B cell (primary cell): ENCODE results near the gene NUP210L. TPM values are rescaled to one million over a fixed set of nuclear protein-coding genes. Genes with fewer than 3 reads are reported as not detected.
A peak's percentile ranks its signal among the peaks of the same experiment; 100 is the strongest.

ENCODE experiments used
- ATAC-seq: fragments of 200-7000 bp; cut with Tn5 transposase; one replicate; pipeline ENCODE4 v1.10.0; 2021; ENCODE audit warnings: low read depth, mild to moderate bottlenecking, moderate number of reproducible peaks, moderate library complexity
- CTCF ChIA-PET: fragments of 350-600 bp; sonication (Branson Sonifier 250); formaldehyde crosslinking; loops from one replicate; lab custom pipeline; 2021; ENCODE audit warnings: antibody characterized with exemption, inconsistent platforms; lab: Charles Lee
- POLR2A ChIA-PET: fragments of 350-600 bp; sonication (Branson Sonifier 250); formaldehyde crosslinking; loops from one replicate; lab custom pipeline; 2021; ENCODE audit warnings: antibody characterized with exemption; lab: Charles Lee
- DNase-seq: peaks from one replicate; pipeline ENCODE4 v3.0.0; 2013
- H2AFZ ChIP-seq: 2 replicates; pipeline ENCODE4 v1.6.1; 2012; ENCODE audit warnings: mild to moderate bottlenecking, low read depth, low read length; ENCODE audit not compliant: insufficient read depth, poor library complexity, severe bottlenecking
- H3K27ac ChIP-seq, 2 donors: 1 replicate in 1 of 2; 2 replicates in 1 of 2; pipeline ENCODE4 v1.5.1; 2012 to 2013; ENCODE audit warnings: low read length in 2 of 2, mild to moderate bottlenecking in 2 of 2, moderate library complexity in 1 of 2
- H3K27me3 ChIP-seq, 4 experiments: fragments of 200-600 bp in 1 of 4; sonication (generic) in 1 of 4; replicated peaks in 1 of 4; 1 replicate in 2 of 4; 2 replicates in 2 of 4; pipeline versions ENCODE4 v1.6.1 to v1.7.0; 2013 to 2016; ENCODE audit warnings: low read length in 3 of 4, mild to moderate bottlenecking in 2 of 4, mixed read lengths in 1 of 4, moderate library complexity in 1 of 4; ENCODE audit not compliant: insufficient read depth in 4 of 4, control insufficient read depth in 3 of 4; ENCODE audit errors: control extremely low read depth in 1 of 4
- H3K36me3 ChIP-seq, 2 experiments: replicated peaks in 1 of 2; 1 replicate in 1 of 2; 2 replicates in 1 of 2; pipeline versions ENCODE4 v1.6.1 to v1.7.1; 2013; ENCODE audit warnings: low read length in 1 of 2; ENCODE audit not compliant: insufficient read depth in 2 of 2, control insufficient read depth in 1 of 2; ENCODE audit errors: control extremely low read depth in 1 of 2, extremely low read depth in 1 of 2
- H3K4me1 ChIP-seq, 2 donors: fragments of 200-600 bp in 1 of 2; sonication (generic) in 1 of 2; 1 replicate in 1 of 2; 2 replicates in 1 of 2; pipeline versions ENCODE4 v1.5.1 to v1.6.1; 2013 to 2017; ENCODE audit warnings: low read length in 2 of 2; ENCODE audit not compliant: control insufficient read depth in 2 of 2, insufficient read depth in 2 of 2
- H3K4me2 ChIP-seq: replicated peaks from 2 replicates; pipeline ENCODE3; 2012; ENCODE audit warnings: mild to moderate bottlenecking, low read depth, low read length; ENCODE audit not compliant: poor library complexity, severe bottlenecking
- H3K4me3 ChIP-seq, 5 experiments: fragments of 200-600 bp in 1 of 5; sonication (generic) in 1 of 5; 1 replicate in 3 of 5; 2 replicates in 2 of 5; pipeline versions ENCODE4 v1.5.1 to v1.7.0; 2011 to 2016; ENCODE audit warnings: low read length in 4 of 5, mild to moderate bottlenecking in 4 of 5, low read depth in 2 of 5, control low read depth in 1 of 5, moderate library complexity in 1 of 5; ENCODE audit not compliant: insufficient read depth in 1 of 5; ENCODE audit errors: control extremely low read depth in 1 of 5, extremely low read depth in 1 of 5
- H3K79me2 ChIP-seq: fragments of 200-600 bp; sonication (generic); one replicate; pipeline ENCODE4 v1.6.0; 2016; ENCODE audit warnings: low read length; ENCODE audit not compliant: control insufficient read depth, insufficient read depth
- H3K9ac ChIP-seq: fragments of 200-600 bp; sonication (generic); 2 replicates; pipeline ENCODE4 v1.6.1; 2017; ENCODE audit warnings: mild to moderate bottlenecking, low read length, moderate library complexity
- H3K9me3 ChIP-seq, 3 donors: one replicate each; pipeline versions ENCODE4 v1.6.1 to v1.7.1; 2013; ENCODE audit warnings: low read length in 2 of 3; ENCODE audit not compliant: control insufficient read depth in 2 of 3, insufficient read depth in 1 of 3; ENCODE audit errors: control extremely low read depth in 1 of 3
- H4K20me1 ChIP-seq: 2 replicates; pipeline ENCODE4 v1.6.0; 2012; ENCODE audit warnings: mild to moderate bottlenecking, low read length; ENCODE audit not compliant: insufficient read depth, control insufficient read depth, poor library complexity, severe bottlenecking
- H3K27ac Mint-ChIP-seq: one replicate; pipeline ENCODE4 v1.8.0; 2021; ENCODE audit warnings: mixed read lengths
- H3K27me3 Mint-ChIP-seq: one replicate; pipeline ENCODE4 v1.8.0; 2021; ENCODE audit warnings: mixed read lengths
- H3K4me1 Mint-ChIP-seq: one replicate; pipeline ENCODE4 v1.8.0; 2021; ENCODE audit warnings: mixed read lengths
- H3K4me3 Mint-ChIP-seq: one replicate; pipeline ENCODE4 v1.8.0; 2021; ENCODE audit warnings: mixed read lengths
- H3K9me3 Mint-ChIP-seq: one replicate; pipeline ENCODE4 v1.8.0; 2022; ENCODE audit warnings: mixed read lengths; ENCODE audit not compliant: insufficient read depth
- CTCF ChIP-seq: fragments of 200-600 bp; IDR thresholded peaks from one replicate; pipeline ENCODE4 v1.8.0; 2022; ENCODE audit warnings: antibody characterized with exemption, mild to moderate bottlenecking
- EZH2 ChIP-seq: IDR thresholded peaks from 2 replicates; pipeline ENCODE4 v1.6.1; 2012; ENCODE audit warnings: borderline replicate concordance, low read depth, mild to moderate bottlenecking, moderate library complexity, low read length; ENCODE audit not compliant: insufficient read depth, poor library complexity, severe bottlenecking
- WGBS: methylation state at CpG from one replicate; pipeline ENCODE4 v1.1.5; 2013; ENCODE audit warnings: missing lambda C conversion rate; ENCODE audit not compliant: insufficient coverage; 5-methylcytosine and 5-hydroxymethylcytosine counted together
- intact Hi-C: fragments of 100-400 bp; cut with micrococcal nuclease; formaldehyde crosslinking; loops from one replicate; pipeline ENCODE4 v1.10.0; 2022
- polyA plus RNA-seq: library from polyadenylated mRNA; depleted of rRNA; stranded (reverse); fragments of >200 nt; gene quantifications from 2 replicates; pipeline ENCODE4 v1.2.3, GENCODE V29; 2012
- total RNA-seq, 2 donors: library from RNA; stranded (reverse); fragments of 120-200 nt in 1 of 2; gene quantifications; 1 replicate in 1 of 2; 2 replicates in 1 of 2; pipeline versions ENCODE4 v1.2.3 to v1.2.4, GENCODE V29; 2013 to 2022

NUP210L gene
- total and polyA plus RNA-seq, 2 donors (not counting 1 experiment from before 2014, with no cell fraction given) = 0.04 to 0.20 TPM

GRCh38 chr1:153961421-153961820 lies 193.5 kb downstream of the NUP210L start:
- Mint-ChIP-seq H3K4me3 (peak overlapping the region; percentile 83), H3K9me3 (no peaks in the 10 kb centered on the region), H3K27ac (peak overlapping the region; percentile 85), H3K4me1 (peaks cover 63% of the 10 kb centered on the region), H3K27me3 (no peaks in the 10 kb centered on the region)
- Histone ChIP-seq H3K79me2 (peaks cover 71% of the 10 kb centered on the region), H3K4me3 (no peak overlapping the region), H2AFZ (no peak overlapping the region), H3K9ac (no peak overlapping the region), H3K27me3 (no peaks in the 10 kb centered on the region), H3K36me3 (peaks cover 0 to 12% of the 10 kb centered on the region in 2 experiments), H3K9me3 (no peaks in the 10 kb centered on the region), H3K4me1 (peaks cover 50 to 55% of the 10 kb centered on the region in 2 donors), H3K27ac (peak overlapping the region in 1 of 2 donors; percentile 95), H3K4me2 (peak overlapping the region; percentile 85), H4K20me1 (peaks cover 20% of the 10 kb centered on the region)
- TF ChIP-seq CTCF = no peak
- TF ChIP-seq EZH2 = no peak
- CTCF ChIA-PET = interaction anchor here (0.9 to 7.5 kb wide), 2 partner anchors 16 to 171 kb away, joined by 3 to 65 read pairs; partner anchors contain the start of gene DENND4B
- POLR2A ChIA-PET = interaction anchor here (0.9 to 9.2 kb wide), 3 partner anchors 16 to 210 kb away, joined by 3 to 115 read pairs (median 11); partner anchors contain the start of genes DENND4B and RAB13
- DNase-seq (no peak), ATAC-seq (no peak)
- intact Hi-C loops = no loop called here
- WGBS = 100% methylated on average over 2 of the region's 4 CpGs

GRCh38 chr1:153960206-153960605 lies 194.7 kb downstream of the NUP210L start:
- Mint-ChIP-seq H3K27me3 (no peaks in the 10 kb centered on the region), H3K9me3 (no peaks in the 10 kb centered on the region), H3K4me3 (no peak overlapping the region), H3K27ac (peak overlapping the region; percentile 97), H3K4me1 (peaks cover 63% of the 10 kb centered on the region)
- H4K20me1 ChIP-seq = peaks cover 33% of the 10 kb centered on the region
- no peaks in the 10 kb centered on the region for H3K27me3 ChIP-seq
- peaks cover 71% of the 10 kb centered on the region for H3K79me2 ChIP-seq
- peaks cover 0 to 12% of the 10 kb centered on the region in 2 experiments for H3K36me3 ChIP-seq
- H3K4me3 ChIP-seq = no peak overlapping the region
- intact Hi-C loops = no loop called here
- TF ChIP-seq CTCF = no peak
- TF ChIP-seq EZH2 = no peak
- POLR2A ChIA-PET = interaction anchor here (1.6 to 9.2 kb wide), 2 partner anchors 12 to 15 kb away, joined by 3 to 115 read pairs; partner anchors contain the start of gene DENND4B
- WGBS = 96% methylated on average over 10 of the region's 11 CpGs
- peaks cover 48 to 55% of the 10 kb centered on the region in 2 donors for H3K4me1 ChIP-seq
- no peak overlapping the region for H3K9ac ChIP-seq
- H3K9me3 ChIP-seq = no peaks in the 10 kb centered on the region
- H2AFZ ChIP-seq = no peak overlapping the region
- H3K4me2 ChIP-seq = no peak overlapping the region
- no peak overlapping the region for H3K27ac ChIP-seq
- CTCF ChIA-PET = interaction anchor here (0.9 to 5.6 kb wide), 2 partner anchors 14 to 170 kb away, joined by 3 to 47 read pairs; partner anchors contain the start of gene DENND4B
- DNase-seq (no peak), ATAC-seq (no peak)
